ENCODE data around the gene FGF16. TPM values are rescaled to one million over a fixed set of nuclear protein-coding genes. Genes with fewer than 3 reads are reported as not detected.
"Not testable (repeated sequence)": the region's sequence is repeated elsewhere in the genome, so short reads cannot be mapped to it uniquely, and the experiment has no call there.

Gene FGF16
- not detected for total RNA-seq

GRCh38 chrX:77446908-77447652 is at the start of gene FGF16:
Gene FGF16, plus strand, starts transcription at chrX:77447389. Its CDS starts 286 bp downstream, at chrX:77447675.
- ATAC-seq (peak; percentile 28 to 56), DNase-seq (ENCODE audit: low spot score in 2 of 2) (peak in 1 of 2 donors; percentile 13)
- Mint-ChIP-seq H3K36me3 (no peaks in the 10 kb centered on the region), H3K27ac (no peak within 1 kb of the TSS), H3K9me3 (no peaks in the 10 kb centered on the region)

- DNase-seq (ENCODE audit: low spot score in 2 of 2), result no peak
- no peak for ATAC-seq
- no peak overlapping the region for H3K27ac Mint-ChIP-seq
- no peaks in the 10 kb centered on the region for H3K36me3 Mint-ChIP-seq
- peaks cover 0 to under 1% of the 10 kb centered on the region in 2 donors for H3K9me3 Mint-ChIP-seq
Measured at GRCh38 chrX:77398330-77398954, 48.7 kb upstream of the FGF16 start.

GRCh38 chrX:77404419-77404818 is 42.8 kb upstream of the FGF16 start:
- no peaks in the 10 kb centered on the region for H3K36me3 Mint-ChIP-seq
- ATAC-seq (no peak), DNase-seq (ENCODE audit: low spot score in 2 of 2) (no peak)

GRCh38 chrX:77407821-77408220 is 39.4 kb upstream of the FGF16 start:
- not testable (repeated sequence) for H3K36me3 Mint-ChIP-seq; H3K9me3 Mint-ChIP-seq; DNase-seq (ENCODE audit: low spot score in 2 of 2); ATAC-seq; H3K27ac Mint-ChIP-seq

More at GRCh38 chrX:77404419-77404818, 42.8 kb upstream of the FGF16 start:
- Mint-ChIP-seq H3K27ac (no peak overlapping the region), H3K9me3 (peaks cover 0 to 5% of the 10 kb centered on the region in 2 donors)

- no peak overlapping the region for H3K27ac Mint-ChIP-seq
- DNase-seq (ENCODE audit: low spot score in 2 of 2), result no peak
- no peak for ATAC-seq
- H3K9me3 Mint-ChIP-seq, result peaks cover 3 to 10% of the 10 kb centered on the region in 2 donors
- peaks cover 0 to 10% of the 10 kb centered on the region in 2 donors for H3K36me3 Mint-ChIP-seq
Measured at GRCh38 chrX:77412631-77413030, 34.6 kb upstream of the FGF16 start.

- DNase-seq (ENCODE audit: low spot score in 2 of 2), result no peak
- Mint-ChIP-seq H3K36me3 (peaks cover 0 to 10% of the 10 kb centered on the region in 2 donors), H3K9me3 (peaks cover 3 to 5% of the 10 kb centered on the region in 2 donors), H3K27ac (no peak overlapping the region)
- ATAC-seq, result no peak
Measured at GRCh38 chrX:77415161-77415560, 32.0 kb upstream of the FGF16 start.

- peaks cover 0 to 5% of the 10 kb centered on the region in 2 donors for H3K36me3 Mint-ChIP-seq
- peaks cover 0 to 4% of the 10 kb centered on the region in 2 donors for H3K9me3 Mint-ChIP-seq
- no peak overlapping the region for H3K27ac Mint-ChIP-seq
- DNase-seq (ENCODE audit: low spot score in 2 of 2) (no peak), ATAC-seq (no peak)
Measured at GRCh38 chrX:77415882-77416281, 31.3 kb upstream of the FGF16 start.

GRCh38 chrX:77422891-77423648 is 24.1 kb upstream of the FGF16 start:
- peaks cover 0 to 4% of the 10 kb centered on the region in 2 donors for H3K9me3 Mint-ChIP-seq
- ATAC-seq (no peak), DNase-seq (ENCODE audit: low spot score in 2 of 2) (no peak)
- H3K27ac Mint-ChIP-seq, result no peak overlapping the region
- no peaks in the 10 kb centered on the region for H3K36me3 Mint-ChIP-seq

- Mint-ChIP-seq H3K27ac (peak overlapping the region in 1 of 2 donors; percentile 67), H3K36me3 (no peaks in the 10 kb centered on the region), H3K9me3 (no peaks in the 10 kb centered on the region)
- DNase-seq (ENCODE audit: low spot score in 2 of 2) (no peak), ATAC-seq (no peak)
Measured at GRCh38 chrX:77426811-77427210, 20.4 kb upstream of the FGF16 start.

- Mint-ChIP-seq H3K9me3 (no peaks in the 10 kb centered on the region), H3K36me3 (no peaks in the 10 kb centered on the region), H3K27ac (no peak overlapping the region)
- ATAC-seq (no peak), DNase-seq (ENCODE audit: low spot score in 2 of 2) (no peak)
Measured at GRCh38 chrX:77427611-77428010, 19.6 kb upstream of the FGF16 start.

- Mint-ChIP-seq H3K27ac (no peak overlapping the region), H3K36me3 (no peaks in the 10 kb centered on the region), H3K9me3 (no peaks in the 10 kb centered on the region)
- DNase-seq (ENCODE audit: low spot score in 2 of 2) (no peak), ATAC-seq (no peak)
Measured at GRCh38 chrX:77428551-77428950, 18.6 kb upstream of the FGF16 start.

GRCh38 chrX:77431227-77431626 is 16.0 kb upstream of the FGF16 start:
- DNase-seq (ENCODE audit: low spot score in 2 of 2) (no peak), ATAC-seq (no peak)
- no peak overlapping the region for H3K27ac Mint-ChIP-seq
- no peaks in the 10 kb centered on the region for H3K36me3 Mint-ChIP-seq
- no peaks in the 10 kb centered on the region for H3K9me3 Mint-ChIP-seq

GRCh38 chrX:77433001-77433400 is 14.2 kb upstream of the FGF16 start:
- ATAC-seq (no peak), DNase-seq (ENCODE audit: low spot score in 2 of 2) (no peak)
- H3K36me3 Mint-ChIP-seq, result no peaks in the 10 kb centered on the region
- H3K27ac Mint-ChIP-seq, result no peak overlapping the region
- no peaks in the 10 kb centered on the region for H3K9me3 Mint-ChIP-seq

GRCh38 chrX:77434962-77435361 is 12.2 kb upstream of the FGF16 start:
- no peak for ATAC-seq
- DNase-seq (ENCODE audit: low spot score in 2 of 2), result no peak

GRCh38 chrX:77436271-77436670 is 10.9 kb upstream of the FGF16 start:
- H3K9me3 Mint-ChIP-seq, result no peaks in the 10 kb centered on the region
- DNase-seq (ENCODE audit: low spot score in 2 of 2) (no peak), ATAC-seq (no peak)
- no peak overlapping the region for H3K27ac Mint-ChIP-seq
- no peaks in the 10 kb centered on the region for H3K36me3 Mint-ChIP-seq

More at GRCh38 chrX:77434962-77435361, 12.2 kb upstream of the FGF16 start:
- Mint-ChIP-seq H3K9me3 (no peaks in the 10 kb centered on the region), H3K36me3 (no peaks in the 10 kb centered on the region), H3K27ac (no peak overlapping the region)

GRCh38 chrX:77436682-77437081 is 10.5 kb upstream of the FGF16 start:
- H3K27ac Mint-ChIP-seq, result no peak overlapping the region
- H3K36me3 Mint-ChIP-seq, result no peaks in the 10 kb centered on the region
- no peaks in the 10 kb centered on the region for H3K9me3 Mint-ChIP-seq
- ATAC-seq (no peak), DNase-seq (ENCODE audit: low spot score in 2 of 2) (no peak)

GRCh38 chrX:77440330-77440729 is 6.9 kb upstream of the FGF16 start:
- ATAC-seq (no peak), DNase-seq (ENCODE audit: low spot score in 2 of 2) (no peak)
- no peaks in the 10 kb centered on the region for H3K36me3 Mint-ChIP-seq
- no peaks in the 10 kb centered on the region for H3K9me3 Mint-ChIP-seq
- H3K27ac Mint-ChIP-seq, result no peak overlapping the region

All from activated naive CD4-positive, alpha-beta T cell treated with anti-CD3 and anti-CD28 coated beads, Interleukin-2, amount 50 U/mL, for 72 hours (primary cell).